T-helper 2 cell treated with Interferon-gamma antibody and Interleukin-4, amounts not matched to agents 5 μg/mL and 100 μg/mL, for 36 hours (primary cell): ENCODE measurements around the gene BANP.
"Not testable (repeated sequence)": the region's sequence is repeated elsewhere in the genome, so short reads cannot be mapped to it uniquely, and the experiment has no call there.

Experiments used
- DNase-seq: peaks from one replicate; pipeline ENCODE4 v3.0.0; 2021; ENCODE audit warnings: low spot score
- H3K27ac Mint-ChIP-seq: one replicate; pipeline ENCODE4 v1.8.0; 2021; ENCODE audit warnings: mild to moderate bottlenecking, mixed read lengths
- H3K27me3 Mint-ChIP-seq: one replicate; pipeline ENCODE4 v1.8.0; 2021; ENCODE audit warnings: low read depth, mixed read lengths
- H3K36me3 Mint-ChIP-seq: one replicate; pipeline ENCODE4 v1.8.0; 2021; ENCODE audit warnings: low read depth, mixed read lengths
- H3K4me1 Mint-ChIP-seq: one replicate; pipeline ENCODE4 v1.8.0; 2021; ENCODE audit warnings: low read depth, mixed read lengths
- H3K4me3 Mint-ChIP-seq: one replicate; pipeline ENCODE4 v1.8.0; 2022; ENCODE audit warnings: mild to moderate bottlenecking, moderate library complexity, mixed read lengths
- H3K9me3 Mint-ChIP-seq: one replicate; pipeline ENCODE4 v1.8.0; 2021; ENCODE audit warnings: mixed read lengths

BANP gene

DNA sequence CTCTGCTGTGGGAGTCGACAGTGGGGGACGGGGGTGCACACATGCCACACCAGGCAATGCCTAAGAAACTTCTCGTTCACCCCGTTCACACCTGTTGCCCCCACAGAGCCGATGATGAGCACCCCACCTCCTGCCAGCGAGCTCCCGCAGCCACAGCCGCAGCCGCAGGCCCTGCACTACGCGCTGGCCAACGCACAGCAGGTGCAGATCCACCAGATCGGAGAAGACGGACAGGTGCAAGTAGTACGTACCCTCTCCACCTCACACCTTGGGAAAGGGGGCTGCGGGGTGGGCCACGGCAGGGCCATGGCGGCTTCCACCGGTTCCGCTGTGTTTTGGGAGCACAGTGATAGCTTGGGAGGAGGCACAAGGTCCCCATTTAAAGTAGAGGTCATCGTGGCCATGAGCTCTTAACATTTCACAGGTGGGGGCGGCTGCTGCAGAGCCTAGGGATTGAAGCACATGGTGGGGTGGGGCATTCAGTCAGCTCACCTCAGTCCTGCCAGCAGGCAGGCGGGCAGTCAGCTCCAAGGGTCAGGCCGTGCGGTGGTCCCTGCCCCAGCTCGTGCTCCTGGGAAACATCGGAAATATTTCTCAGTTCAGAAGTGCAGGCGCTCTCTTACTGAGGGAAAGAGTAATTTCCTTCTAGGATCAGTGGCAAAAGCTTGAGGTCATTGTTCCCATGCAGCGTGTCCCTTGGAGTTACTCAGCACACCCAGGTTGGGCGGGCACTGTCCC, 81.9 kb downstream of the BANP start:
- H3K27ac Mint-ChIP-seq, H3K4me1 Mint-ChIP-seq, H3K9me3 Mint-ChIP-seq, H3K36me3 Mint-ChIP-seq, H3K4me3 Mint-ChIP-seq, H3K27me3 Mint-ChIP-seq, DNase-seq: not testable (repeated sequence)

DNA sequence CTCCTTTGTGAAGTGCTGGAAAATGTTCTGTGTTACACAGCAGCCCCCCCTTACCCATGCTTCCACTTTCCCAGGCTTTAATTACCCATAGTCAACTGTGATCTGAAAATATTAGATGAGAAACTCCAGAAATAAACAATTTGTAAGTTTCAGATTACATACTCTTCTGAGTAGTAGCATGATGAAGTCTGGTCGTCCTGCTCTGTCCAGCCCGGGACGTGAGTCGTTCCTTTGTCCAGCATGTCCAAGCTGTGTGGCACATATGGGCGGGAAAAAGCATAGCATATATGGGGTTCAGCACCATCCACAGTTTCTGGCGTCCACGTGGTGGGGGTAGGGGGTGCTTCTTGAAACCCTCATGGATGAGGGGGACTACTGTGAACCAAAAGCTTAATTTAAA, 83.5 kb downstream of the BANP start:
- no peaks in the 10 kb centered on the region for H3K9me3 Mint-ChIP-seq
- DNase-seq: no peak
- H3K27me3 Mint-ChIP-seq: no peaks in the 10 kb centered on the region
- no peak overlapping the region for H3K27ac Mint-ChIP-seq
- H3K36me3 Mint-ChIP-seq: peaks cover 8% of the 10 kb centered on the region
- no peaks in the 10 kb centered on the region for H3K4me1 Mint-ChIP-seq
- no peak overlapping the region for H3K4me3 Mint-ChIP-seq

DNA sequence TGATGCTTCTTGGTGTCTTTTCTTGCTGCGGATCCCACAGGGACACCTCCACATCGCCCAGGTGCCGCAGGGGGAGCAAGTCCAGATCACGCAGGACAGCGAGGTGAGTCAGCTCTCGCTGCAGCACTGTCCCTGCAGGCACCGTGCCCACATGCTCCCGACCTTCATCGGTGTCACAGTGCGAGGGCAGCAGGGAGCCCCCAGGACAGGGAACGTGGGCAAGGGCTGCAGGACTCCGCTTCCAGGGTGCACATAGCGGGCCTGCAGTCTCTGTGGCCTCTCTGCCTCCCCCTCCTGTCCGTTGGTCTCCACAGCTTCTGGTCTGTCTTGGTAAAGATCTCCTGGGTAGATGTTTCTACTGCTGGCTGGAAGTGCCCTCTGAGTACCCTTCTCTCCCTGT, 84.1 kb downstream of the BANP start:
- H3K36me3 Mint-ChIP-seq: peaks cover 8% of the 10 kb centered on the region
- H3K4me3 Mint-ChIP-seq: no peak overlapping the region

DNA sequence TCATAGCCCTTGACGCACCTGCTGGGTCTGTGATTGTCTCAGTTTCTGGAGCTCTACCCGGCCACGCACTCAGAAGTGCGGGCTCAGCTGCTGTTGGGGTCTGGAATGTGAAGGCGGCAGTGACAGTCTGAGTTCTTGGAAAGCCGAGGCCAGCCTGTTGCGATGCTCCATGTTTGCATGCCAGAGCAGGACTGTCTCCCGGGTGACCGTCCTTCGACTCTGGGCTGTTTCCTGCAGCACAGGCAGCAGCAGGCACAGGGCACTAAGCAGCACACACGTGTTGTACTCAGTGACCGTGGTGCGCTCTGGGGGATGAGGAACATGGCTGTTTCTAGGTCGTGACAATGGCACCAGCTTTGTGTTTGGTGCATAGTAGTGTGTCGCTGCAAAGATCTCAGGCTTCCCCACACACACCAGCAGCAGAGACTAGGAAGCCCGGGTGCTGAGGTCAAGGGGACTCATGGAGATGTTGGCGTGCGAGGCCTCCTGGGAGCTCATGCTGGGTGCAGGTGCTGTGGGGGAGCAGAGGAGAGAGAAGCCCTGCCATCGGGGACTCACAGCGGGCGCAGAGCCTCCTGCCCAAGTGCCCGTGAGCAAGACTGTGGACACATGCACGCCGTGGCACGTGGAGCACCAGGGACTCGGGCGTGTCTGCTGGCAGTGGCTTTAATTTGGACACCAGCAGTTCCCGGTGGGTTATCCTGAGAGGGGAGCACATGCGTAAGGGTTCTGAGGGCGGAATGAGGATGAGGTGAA, 84.8 kb downstream of the BANP start:
- H3K9me3 Mint-ChIP-seq, H3K27me3 Mint-ChIP-seq, H3K4me3 Mint-ChIP-seq, H3K27ac Mint-ChIP-seq, H3K36me3 Mint-ChIP-seq, H3K4me1 Mint-ChIP-seq, DNase-seq: not testable (repeated sequence)

More for the DNA sequence above, 84.1 kb downstream of the BANP start:
- no peak for DNase-seq
- Mint-ChIP-seq H3K27me3 (no peaks in the 10 kb centered on the region), H3K4me1 (no peaks in the 10 kb centered on the region), H3K27ac (no peak overlapping the region), H3K9me3 (no peaks in the 10 kb centered on the region)

DNA sequence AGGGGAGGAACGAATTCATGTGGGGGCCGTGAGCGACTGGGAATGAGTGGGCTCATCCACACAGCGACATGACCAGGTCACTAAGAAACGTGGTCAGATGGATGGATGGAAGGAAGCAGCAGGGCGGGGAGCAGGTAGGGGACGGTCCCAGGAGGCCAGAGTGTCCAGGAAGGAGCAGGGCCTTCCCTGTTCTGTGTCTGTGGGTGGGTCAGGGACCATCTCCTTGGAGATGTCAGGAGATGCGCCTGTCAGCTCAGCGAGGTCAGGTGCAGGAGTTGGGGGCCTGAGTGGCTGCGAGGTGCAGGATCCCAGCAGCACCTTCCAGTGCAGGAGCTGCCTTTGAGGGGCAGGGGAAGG, 85.4 kb downstream of the BANP start:
- H3K27me3 Mint-ChIP-seq, DNase-seq, H3K36me3 Mint-ChIP-seq, H3K4me3 Mint-ChIP-seq, H3K4me1 Mint-ChIP-seq, H3K9me3 Mint-ChIP-seq: not testable (repeated sequence)
- peak overlapping the region; percentile 5 for H3K27ac Mint-ChIP-seq

DNA sequence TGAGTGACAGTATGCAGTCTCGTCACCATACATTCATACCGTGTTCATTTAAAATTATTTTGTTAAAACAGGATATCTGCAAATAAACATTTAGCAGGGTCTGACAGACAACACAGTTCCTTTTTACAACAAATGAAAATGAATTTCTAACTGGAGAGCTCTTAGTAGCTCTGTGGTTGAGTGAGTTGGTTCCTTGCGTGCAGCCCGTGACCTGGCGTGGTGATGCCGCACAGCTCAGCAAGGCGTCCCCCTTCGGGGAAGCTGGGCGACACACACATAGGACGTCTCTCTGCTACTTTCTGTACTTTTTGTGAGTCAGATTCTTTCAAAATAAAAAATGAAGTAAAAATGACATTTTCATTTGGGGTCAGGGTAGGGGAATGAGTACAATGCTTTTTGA, 86.1 kb downstream of the BANP start:
- H3K4me1 Mint-ChIP-seq, H3K27ac Mint-ChIP-seq, H3K9me3 Mint-ChIP-seq, DNase-seq, H3K4me3 Mint-ChIP-seq, H3K27me3 Mint-ChIP-seq, H3K36me3 Mint-ChIP-seq: not testable (repeated sequence)

DNA sequence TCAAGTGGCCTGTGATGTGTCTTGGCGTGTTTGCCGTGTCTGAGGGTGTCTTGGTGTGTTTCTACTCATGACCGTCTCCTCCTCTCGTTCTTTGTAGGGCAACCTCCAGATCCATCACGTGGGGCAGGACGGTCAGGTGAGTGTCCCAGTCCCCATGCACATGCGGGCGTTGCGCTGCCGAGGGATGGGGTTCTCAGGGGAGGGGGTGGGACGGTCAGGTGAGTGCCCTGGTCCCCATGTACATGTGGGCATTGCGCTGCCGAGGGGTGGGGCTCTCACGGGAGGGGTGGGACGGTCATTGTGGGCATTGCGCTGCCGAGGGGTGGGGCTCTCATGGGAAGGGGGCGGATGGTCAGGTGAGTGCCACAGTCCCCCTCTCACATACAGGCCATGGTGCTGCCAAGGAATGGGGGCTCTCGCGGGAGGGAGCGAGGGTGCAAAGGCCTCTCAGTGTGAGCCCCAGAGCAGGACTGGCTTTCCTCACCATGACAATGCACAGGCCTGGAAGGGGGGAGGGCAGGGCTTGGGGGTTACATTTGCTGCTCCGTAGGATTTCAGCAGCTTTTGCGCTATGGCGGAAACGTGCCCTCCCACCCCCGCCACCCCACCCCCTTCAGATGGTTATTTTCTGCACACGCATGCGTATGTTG, 86.8 kb downstream of the BANP start:
- not testable (repeated sequence) for H3K27me3 Mint-ChIP-seq, H3K4me1 Mint-ChIP-seq, H3K36me3 Mint-ChIP-seq, H3K9me3 Mint-ChIP-seq, DNase-seq, H3K4me3 Mint-ChIP-seq, H3K27ac Mint-ChIP-seq

DNA sequence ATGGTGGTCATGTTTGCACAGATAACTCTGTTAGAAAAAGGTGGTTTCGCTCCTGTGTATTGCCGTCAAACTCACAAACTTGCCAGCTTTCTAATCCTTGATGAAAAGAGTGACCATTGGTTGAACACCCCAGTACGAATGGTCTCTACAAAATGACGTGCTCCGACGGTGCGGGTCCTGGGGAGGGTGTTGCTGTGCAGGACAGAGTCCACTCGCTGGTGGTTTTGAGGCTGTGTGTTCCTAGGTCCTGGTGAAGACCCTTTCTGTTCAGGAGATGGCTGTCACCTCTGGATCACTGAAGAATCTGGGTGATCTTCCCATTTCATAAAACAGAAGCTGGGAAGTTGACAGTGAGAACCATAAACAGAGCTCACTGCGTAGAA, 87.3 kb downstream of the BANP start:
- not testable (repeated sequence) for H3K27me3 Mint-ChIP-seq, H3K36me3 Mint-ChIP-seq, H3K27ac Mint-ChIP-seq, H3K4me1 Mint-ChIP-seq, DNase-seq, H3K9me3 Mint-ChIP-seq, H3K4me3 Mint-ChIP-seq

DNA sequence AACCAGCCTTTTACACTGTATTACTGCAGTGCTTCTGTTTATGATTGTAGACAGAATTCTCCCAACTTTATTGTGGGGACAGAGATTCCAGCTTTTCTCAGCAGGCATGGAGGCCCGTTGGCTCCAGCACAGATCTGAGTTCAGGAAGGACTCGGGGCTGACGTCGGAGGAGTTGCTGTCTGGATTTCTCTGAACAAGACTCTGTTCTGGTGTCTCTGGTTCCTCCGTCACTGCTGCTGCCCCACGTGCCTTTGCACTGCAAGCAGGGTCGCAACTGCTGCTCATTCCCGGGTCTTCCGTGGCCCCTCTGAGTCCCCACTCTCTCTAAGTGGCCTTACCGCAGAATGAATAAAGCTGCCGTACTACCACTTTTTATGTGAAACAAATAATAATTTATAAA, 88.4 kb downstream of the BANP start:
- H3K27me3 Mint-ChIP-seq: no peaks in the 10 kb centered on the region
- no peak overlapping the region for H3K27ac Mint-ChIP-seq
- no peaks in the 10 kb centered on the region for H3K9me3 Mint-ChIP-seq
- peaks cover 6% of the 10 kb centered on the region for H3K36me3 Mint-ChIP-seq
- no peak for DNase-seq
- no peaks in the 10 kb centered on the region for H3K4me1 Mint-ChIP-seq
- H3K4me3 Mint-ChIP-seq: no peak overlapping the region

DNA sequence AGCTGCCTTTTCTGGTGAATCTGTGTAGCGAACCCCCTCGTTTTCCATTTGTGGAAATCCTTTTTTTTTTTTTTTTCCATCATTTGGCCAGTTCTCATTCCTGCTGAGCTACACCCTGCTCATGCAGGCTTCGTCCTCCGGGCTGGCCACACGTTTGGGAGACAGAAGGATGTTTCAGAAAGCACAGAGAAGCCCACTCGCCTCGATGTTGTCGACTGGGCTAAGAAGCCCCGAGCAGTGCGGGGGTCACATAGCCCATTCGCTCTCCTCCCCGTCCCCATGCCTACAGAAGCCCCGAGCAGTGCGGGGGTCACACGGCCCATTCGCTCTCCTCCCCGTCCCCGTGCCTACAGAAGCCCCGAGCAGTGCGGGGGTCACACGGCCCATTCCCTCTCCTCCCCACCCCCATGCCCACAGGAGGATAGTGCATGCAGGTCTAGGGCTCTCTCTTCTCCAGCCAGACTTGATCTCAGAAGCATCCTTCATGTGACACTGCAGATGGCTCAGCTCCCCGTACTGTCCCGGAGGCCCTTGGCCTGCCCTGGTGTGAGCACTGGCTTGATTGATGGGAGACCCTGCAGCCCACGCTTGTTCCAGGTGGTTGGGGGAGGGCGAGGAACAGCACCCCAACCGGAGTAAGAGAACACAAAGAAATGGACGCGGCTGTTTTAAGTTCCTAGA, 89.1 kb downstream of the BANP start:
- not testable (repeated sequence) for H3K9me3 Mint-ChIP-seq, H3K27me3 Mint-ChIP-seq, DNase-seq, H3K4me3 Mint-ChIP-seq, H3K36me3 Mint-ChIP-seq, H3K4me1 Mint-ChIP-seq, H3K27ac Mint-ChIP-seq

DNA sequence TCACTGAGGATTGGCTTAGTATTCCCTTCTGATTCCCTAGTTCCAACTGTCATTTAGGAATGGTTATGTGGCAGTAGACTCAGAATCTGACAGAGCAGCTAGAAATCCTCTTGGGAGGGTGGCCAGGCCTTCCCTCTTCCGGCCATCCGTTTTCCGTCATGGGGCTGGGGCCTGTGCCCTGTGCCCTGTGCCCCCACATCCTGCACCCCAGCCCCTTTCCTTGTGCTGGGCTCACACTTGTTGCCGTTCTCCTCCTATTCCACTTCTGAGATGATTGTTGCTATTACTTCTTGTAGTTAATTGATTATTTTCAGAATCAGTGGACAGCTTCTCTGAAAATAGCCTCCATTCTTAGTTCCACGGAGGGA, 89.6 kb downstream of the BANP start:
- H3K27ac Mint-ChIP-seq: not testable (repeated sequence)

DNA sequence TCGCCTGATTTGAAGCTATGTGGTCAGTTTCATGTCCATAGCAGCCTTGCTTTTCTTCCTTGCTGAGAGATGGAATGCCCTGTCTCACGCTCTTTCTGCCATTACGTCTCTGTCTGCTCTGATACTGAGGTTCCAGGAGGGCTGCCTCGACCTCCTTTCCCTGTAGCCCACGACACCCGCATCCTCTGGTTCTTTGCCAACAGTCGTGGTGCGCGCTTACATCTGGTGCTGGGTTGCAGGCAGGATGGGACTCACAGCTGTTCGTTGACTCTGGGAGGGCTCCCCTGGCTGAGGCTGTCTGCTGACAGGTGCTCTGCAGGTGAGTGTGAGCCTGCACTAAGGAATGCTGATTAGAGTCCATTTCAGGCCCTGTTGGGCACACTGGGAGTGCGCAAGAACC, 90.3 kb downstream of the BANP start:
- not testable (repeated sequence) for H3K9me3 Mint-ChIP-seq, H3K36me3 Mint-ChIP-seq, H3K4me1 Mint-ChIP-seq, H3K27ac Mint-ChIP-seq, H3K4me3 Mint-ChIP-seq, H3K27me3 Mint-ChIP-seq, DNase-seq

More for the DNA sequence above, 89.6 kb downstream of the BANP start:
- not testable (repeated sequence) for H3K4me1 Mint-ChIP-seq, H3K36me3 Mint-ChIP-seq, H3K4me3 Mint-ChIP-seq, DNase-seq, H3K27me3 Mint-ChIP-seq, H3K9me3 Mint-ChIP-seq

DNA sequence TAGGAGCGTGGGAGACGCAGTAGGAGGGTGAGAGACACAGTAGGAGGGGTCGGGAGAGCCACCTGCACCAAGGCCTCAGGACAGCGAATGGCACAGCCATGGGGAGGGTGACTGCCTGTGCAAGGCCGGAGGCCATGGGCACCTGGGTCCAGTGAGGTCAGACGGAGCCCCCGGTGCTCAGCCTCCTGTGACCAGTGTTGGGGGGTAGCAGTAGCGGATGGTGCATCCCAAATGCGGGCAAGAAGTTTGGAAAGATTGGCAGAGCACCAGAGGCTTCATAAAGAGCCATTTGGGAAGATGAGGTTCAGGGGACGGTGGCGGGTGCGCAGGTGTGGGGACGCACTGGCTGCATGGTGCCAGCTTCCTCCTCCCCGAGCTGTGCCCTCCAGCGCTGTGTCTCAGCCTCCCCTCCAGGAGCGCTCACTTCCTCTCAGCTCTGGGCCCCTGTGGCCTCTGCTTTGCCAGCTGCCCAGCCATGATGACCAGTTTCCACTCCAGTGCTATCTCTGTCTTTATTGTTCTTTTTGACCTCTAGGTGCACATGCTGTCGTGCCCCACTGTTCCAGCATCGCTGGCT, 90.8 kb downstream of the BANP start:
- H3K27me3 Mint-ChIP-seq, DNase-seq, H3K9me3 Mint-ChIP-seq, H3K4me3 Mint-ChIP-seq, H3K4me1 Mint-ChIP-seq, H3K36me3 Mint-ChIP-seq, H3K27ac Mint-ChIP-seq: not testable (repeated sequence)
